HG03066 (cell line): ENCODE results near the gene SLC1A5.

Experiments used
- ATAC-seq: cut with Tn5 transposase; IDR thresholded peaks from one replicate; pipeline ENCODE4 v1.9.1; 2021; ENCODE audit warnings: low read depth; ENCODE audit not compliant: unreplicated experiment

Gene SLC1A5

GRCh38 chr19:46745521-46746280 is 42.7 kb downstream of the SLC1A5 start, which contains the start of gene FKRP:
Gene FKRP, plus strand, starts transcription at chr19:46746057. Its CDS starts 9,394 bp downstream, at chr19:46755451.
- ATAC-seq, result no peak

- no peak for ATAC-seq
Measured at GRCh38 chr19:46745030-46745429, 43.4 kb downstream of the SLC1A5 start.

- no peak for ATAC-seq
Measured at GRCh38 chr19:46744005-46744691, 44.2 kb downstream of the SLC1A5 start.

GRCh38 chr19:46742926-46743480 is 45.4 kb downstream of the SLC1A5 start:
- no peak for ATAC-seq

GRCh38 chr19:46741447-46741846 is 46.9 kb downstream of the SLC1A5 start:
- no peak for ATAC-seq

GRCh38 chr19:46739290-46739771 is 49.1 kb downstream of the SLC1A5 start:
- ATAC-seq, result no peak

GRCh38 chr19:46737761-46738171 is 50.6 kb downstream of the SLC1A5 start:
- ATAC-seq, result no peak

GRCh38 chr19:46737298-46737654 is 51.1 kb downstream of the SLC1A5 start:
- ATAC-seq, result no peak

GRCh38 chr19:46736531-46737297 is 51.7 kb downstream of the SLC1A5 start:
- no peak for ATAC-seq

- ATAC-seq, result no peak
Measured at GRCh38 chr19:46733690-46734292, 54.6 kb downstream of the SLC1A5 start.

- no peak for ATAC-seq
Measured at GRCh38 chr19:46732966-46733689, 55.3 kb downstream of the SLC1A5 start.

- ATAC-seq, result no peak
Measured at GRCh38 chr19:46732172-46732938, 56.0 kb downstream of the SLC1A5 start.

- ATAC-seq, result no peak
Measured at GRCh38 chr19:46731584-46731983, 56.8 kb downstream of the SLC1A5 start.

- ATAC-seq, result no peak
Measured at GRCh38 chr19:46731007-46731501, 57.3 kb downstream of the SLC1A5 start.

GRCh38 chr19:46730595-46730994 is 57.8 kb downstream of the SLC1A5 start:
- ATAC-seq, result no peak

GRCh38 chr19:46730187-46730586 is 58.2 kb downstream of the SLC1A5 start:
- ATAC-seq, result no peak

- ATAC-seq, result no peak
Measured at GRCh38 chr19:46729696-46730095, 58.7 kb downstream of the SLC1A5 start.

GRCh38 chr19:46728693-46729339 is 59.6 kb downstream of the SLC1A5 start:
- no peak for ATAC-seq
